ENCODE data around the gene RMND5B. TPM values are rescaled to one million over a fixed set of nuclear protein-coding genes. Genes with fewer than 3 reads are reported as not detected.

RMND5B gene
- polyA plus RNA-seq, 1 donor from 2014 or later: 37.3 TPM

GRCh38 chr5:178199581-178200434 lies 69.0 kb downstream of the RMND5B start:
- Histone ChIP-seq H3K27ac (ENCODE audit: low read length) (no peak overlapping the region), H3K79me2 (replicated peaks; ENCODE audit: insufficient read depth, low read length) (no peaks in the 10 kb centered on the region), H3F3A (ENCODE audit: insufficient read depth, low read length, poor library complexity, severe bottlenecking) (no peaks in the 10 kb centered on the region), H3K9me3 (ENCODE audit: low read length) (no peaks in the 10 kb centered on the region), H4K20me1 (ENCODE audit: insufficient read depth) (no peaks in the 10 kb centered on the region), H3K4me3 (ENCODE audit: low read length) (no peak overlapping the region), H3K9ac (ENCODE audit: low read length) (no peak overlapping the region), H3K9me2 (ENCODE audit: insufficient read depth, low read length) (no peaks in the 10 kb centered on the region), H3K4me2 (ENCODE audit: low read length) (no peak overlapping the region), H3K36me3 (ENCODE audit: insufficient read depth, low read length) (no peaks in the 10 kb centered on the region), H3K27me3 (ENCODE audit: insufficient read depth, low read depth, low read length) (no peaks in the 10 kb centered on the region), H2AFZ (ENCODE audit: low read depth, low read length) (no peak overlapping the region)
- TF ChIP-seq EP300 (conservative IDR thresholded peaks at IDR 0.05; ENCODE audit: poor library complexity, severe bottlenecking) (no peak), RAD21 (conservative IDR thresholded peaks at IDR 0.05) (no peak), MXI1 (conservative IDR thresholded peaks at IDR 0.05; ENCODE audit: poor library complexity, severe bottlenecking) (no peak), EZH2 (IDR thresholded peaks at IDR 0.05; ENCODE audit: borderline replicate concordance, insufficient read depth, low read length, poor library complexity, severe bottlenecking) (no peak), TAF1 (IDR thresholded peaks at IDR 0.05; ENCODE audit: low read depth) (no peak), POLR2AphosphoS5 (IDR thresholded peaks at IDR 0.05) (no peak), CTCF (IDR thresholded peaks at IDR 0.05; ENCODE audit: poor library complexity, severe bottlenecking) (no peak), SMC3 (conservative IDR thresholded peaks at IDR 0.05; ENCODE audit: poor library complexity) (no peak)
- TF ChIP-seq, protein P1, sequence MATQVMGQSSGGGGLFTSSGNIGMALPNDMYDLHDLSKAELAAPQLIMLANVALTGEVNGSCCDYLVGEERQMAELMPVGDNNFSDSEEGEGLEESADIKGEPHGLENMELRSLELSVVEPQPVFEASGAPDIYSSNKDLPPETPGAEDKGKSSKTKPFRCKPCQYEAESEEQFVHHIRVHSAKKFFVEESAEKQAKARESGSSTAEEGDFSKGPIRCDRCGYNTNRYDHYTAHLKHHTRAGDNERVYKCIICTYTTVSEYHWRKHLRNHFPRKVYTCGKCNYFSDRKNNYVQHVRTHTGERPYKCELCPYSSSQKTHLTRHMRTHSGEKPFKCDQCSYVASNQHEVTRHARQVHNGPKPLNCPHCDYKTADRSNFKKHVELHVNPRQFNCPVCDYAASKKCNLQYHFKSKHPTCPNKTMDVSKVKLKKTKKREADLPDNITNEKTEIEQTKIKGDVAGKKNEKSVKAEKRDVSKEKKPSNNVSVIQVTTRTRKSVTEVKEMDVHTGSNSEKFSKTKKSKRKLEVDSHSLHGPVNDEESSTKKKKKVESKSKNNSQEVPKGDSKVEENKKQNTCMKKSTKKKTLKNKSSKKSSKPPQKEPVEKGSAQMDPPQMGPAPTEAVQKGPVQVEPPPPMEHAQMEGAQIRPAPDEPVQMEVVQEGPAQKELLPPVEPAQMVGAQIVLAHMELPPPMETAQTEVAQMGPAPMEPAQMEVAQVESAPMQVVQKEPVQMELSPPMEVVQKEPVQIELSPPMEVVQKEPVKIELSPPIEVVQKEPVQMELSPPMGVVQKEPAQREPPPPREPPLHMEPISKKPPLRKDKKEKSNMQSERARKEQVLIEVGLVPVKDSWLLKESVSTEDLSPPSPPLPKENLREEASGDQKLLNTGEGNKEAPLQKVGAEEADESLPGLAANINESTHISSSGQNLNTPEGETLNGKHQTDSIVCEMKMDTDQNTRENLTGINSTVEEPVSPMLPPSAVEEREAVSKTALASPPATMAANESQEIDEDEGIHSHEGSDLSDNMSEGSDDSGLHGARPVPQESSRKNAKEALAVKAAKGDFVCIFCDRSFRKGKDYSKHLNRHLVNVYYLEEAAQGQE (IDR thresholded peaks at IDR 0.05; ENCODE audit: borderline replicate concordance): no peak

Other genes with a start within 250 kb of the RMND5B start
- gene PROP1, start 134.8 kb upstream of the RMND5B start, polyA plus RNA-seq: not detected in 2 replicates
- gene N4BP3, start 17.5 kb upstream of the RMND5B start, polyA plus RNA-seq: 4.6 and 5.8 TPM in 2 replicates
- 318 and 332 TPM in 2 replicates for gene NHP2, start 22.9 kb downstream of the RMND5B start, polyA plus RNA-seq
- gene GMCL2, start 56.4 kb downstream of the RMND5B start, polyA plus RNA-seq: not detected in 2 replicates
- gene HNRNPAB, start 73.5 kb downstream of the RMND5B start, polyA plus RNA-seq: 129 and 130 TPM in 2 replicates
- 16.9 and 19.5 TPM in 2 replicates for gene PHYKPL, start 101.8 kb downstream of the RMND5B start, polyA plus RNA-seq

Measured in neural cell (in vitro differentiated cells).